ENCODE data around the gene MFSD6. TPM values are rescaled to one million over a fixed set of nuclear protein-coding genes. Genes with fewer than 3 reads are reported as not detected.
"Not testable (repeated sequence)": the region's sequence is repeated elsewhere in the genome, so short reads cannot be mapped to it uniquely, and the experiment has no call there.

Gene MFSD6
- total RNA-seq, 1 donor, result 77.1 TPM

DNA sequence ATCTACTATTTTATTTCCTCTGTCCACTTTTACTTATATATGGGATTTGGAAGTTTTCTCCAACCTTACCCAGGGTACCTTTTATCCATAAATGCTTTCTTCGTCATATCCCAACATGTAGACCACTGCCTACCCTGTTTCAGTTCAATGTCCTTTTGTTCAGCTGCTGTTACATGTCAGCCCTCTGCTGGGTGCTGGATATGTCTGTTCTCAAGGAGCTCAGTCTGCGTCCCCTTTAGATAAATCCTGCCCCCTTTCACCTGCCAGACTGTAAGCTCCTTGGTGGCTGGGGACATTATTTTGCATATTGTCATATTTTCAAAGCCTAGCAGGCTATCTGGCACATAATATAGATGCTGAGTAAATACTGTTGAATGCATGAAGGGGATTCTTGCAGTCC lies 73.2 kb downstream of the MFSD6 start:
- Histone ChIP-seq H3K9me3 (ENCODE audit: low read depth, low read length) (no peaks in the 10 kb centered on the region), H3K27me3 (ENCODE audit: insufficient read depth, low read length) (no peaks in the 10 kb centered on the region), H3K4me3 (ENCODE audit: low read length) (no peak overlapping the region), H3K4me1 (ENCODE audit: insufficient read depth, low read length) (no peaks in the 10 kb centered on the region)

DNA sequence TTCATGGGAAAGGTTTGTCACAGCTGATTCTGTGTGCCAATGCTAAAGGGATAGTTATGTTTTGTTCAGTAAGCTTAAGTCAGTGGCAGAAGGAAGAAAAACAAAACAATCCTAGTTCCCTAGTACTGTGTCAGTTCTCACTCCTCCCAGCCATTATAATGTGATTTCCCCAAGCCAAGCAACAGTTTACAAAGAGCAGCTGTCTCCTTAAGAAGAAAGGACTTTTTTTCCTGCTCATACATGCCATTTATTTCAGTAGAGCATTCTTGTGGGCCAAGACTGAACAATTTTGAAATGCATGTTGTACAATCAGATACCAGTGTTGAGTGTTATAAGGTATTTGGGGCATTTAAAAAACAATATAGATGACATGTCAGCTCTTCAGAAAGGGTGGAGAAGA lies 74.3 kb downstream of the MFSD6 start:
- H3K9me3 ChIP-seq (ENCODE audit: low read depth, low read length), result no peaks in the 10 kb centered on the region
- H3K4me3 ChIP-seq (ENCODE audit: low read length), result no peak overlapping the region
- no peaks in the 10 kb centered on the region for H3K27me3 ChIP-seq (ENCODE audit: insufficient read depth, low read length)
- H3K4me1 ChIP-seq (ENCODE audit: insufficient read depth, low read length), result no peaks in the 10 kb centered on the region

DNA sequence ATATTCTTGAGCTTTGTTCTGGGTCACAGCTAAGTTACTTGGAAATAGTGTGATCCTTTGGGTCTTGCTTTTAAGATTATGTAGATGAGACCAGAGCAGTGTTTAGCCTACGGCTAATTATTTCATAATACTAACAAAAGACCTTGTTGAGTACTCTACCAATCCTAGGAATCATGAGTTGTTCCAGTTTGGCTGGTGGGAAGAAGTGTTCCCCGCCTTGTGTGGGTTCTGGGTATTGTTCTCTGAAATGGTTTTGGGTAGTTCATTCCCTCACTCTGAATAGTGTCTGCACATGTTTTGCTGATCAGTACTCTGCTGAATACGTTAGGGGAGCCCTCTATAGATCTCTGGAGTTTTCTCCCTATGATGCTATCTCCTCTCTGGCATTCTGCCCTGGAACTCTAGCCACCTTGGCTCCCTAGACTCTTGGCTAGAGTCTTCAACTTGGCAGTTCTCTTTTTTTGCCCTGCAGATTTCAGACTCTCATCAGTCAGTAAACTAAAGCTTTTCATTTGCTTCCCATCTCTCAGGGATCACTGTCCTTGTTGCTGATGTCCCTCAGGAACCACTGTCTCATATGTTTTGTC lies 78.0 kb downstream of the MFSD6 start:
- no peaks in the 10 kb centered on the region for H3K4me1 ChIP-seq (ENCODE audit: insufficient read depth, low read length)
- H3K9me3 ChIP-seq (ENCODE audit: low read depth, low read length), result no peaks in the 10 kb centered on the region
- no peaks in the 10 kb centered on the region for H3K27me3 ChIP-seq (ENCODE audit: insufficient read depth, low read length)
- H3K4me3 ChIP-seq (ENCODE audit: low read length), result no peak overlapping the region

DNA sequence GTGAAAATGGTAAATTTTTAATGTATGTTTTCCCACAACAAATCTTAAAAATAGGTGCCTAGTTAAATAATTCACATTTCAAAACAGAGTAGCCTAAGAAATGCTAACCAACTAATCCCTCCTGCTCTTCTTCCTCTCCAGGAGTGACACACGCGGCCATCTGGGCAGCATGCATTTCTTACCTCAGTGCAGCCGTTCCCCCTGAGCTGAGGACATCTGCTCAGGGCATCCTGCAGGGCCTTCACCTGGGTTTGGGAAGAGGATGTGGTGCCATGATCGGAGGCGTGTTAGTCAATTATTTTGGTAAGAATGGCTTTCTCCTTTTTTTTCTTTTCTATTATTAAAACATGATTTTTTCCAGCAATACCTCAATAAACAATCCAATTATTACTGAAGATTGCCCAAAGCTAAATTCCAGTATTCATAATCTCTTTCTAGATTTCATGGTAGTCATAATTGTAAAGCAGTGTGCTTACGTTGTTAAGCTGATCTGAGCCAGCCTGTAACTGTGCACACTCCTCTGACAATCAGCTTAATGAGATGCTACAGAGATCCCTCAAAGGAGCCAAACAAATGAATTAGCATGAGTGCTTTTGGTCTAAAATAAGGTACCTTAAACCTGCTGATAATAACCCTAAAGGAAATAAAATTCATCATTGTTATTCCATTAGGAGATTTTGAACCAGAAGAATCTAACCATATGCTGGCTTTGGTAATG lies 80.5 kb downstream of the MFSD6 start:
- no peak overlapping the region for H3K4me3 ChIP-seq (ENCODE audit: low read length)
- H3K4me1 ChIP-seq (ENCODE audit: insufficient read depth, low read length), result no peaks in the 10 kb centered on the region
- H3K9me3 ChIP-seq (ENCODE audit: low read depth, low read length), result no peaks in the 10 kb centered on the region
- no peaks in the 10 kb centered on the region for H3K27me3 ChIP-seq (ENCODE audit: insufficient read depth, low read length)

DNA sequence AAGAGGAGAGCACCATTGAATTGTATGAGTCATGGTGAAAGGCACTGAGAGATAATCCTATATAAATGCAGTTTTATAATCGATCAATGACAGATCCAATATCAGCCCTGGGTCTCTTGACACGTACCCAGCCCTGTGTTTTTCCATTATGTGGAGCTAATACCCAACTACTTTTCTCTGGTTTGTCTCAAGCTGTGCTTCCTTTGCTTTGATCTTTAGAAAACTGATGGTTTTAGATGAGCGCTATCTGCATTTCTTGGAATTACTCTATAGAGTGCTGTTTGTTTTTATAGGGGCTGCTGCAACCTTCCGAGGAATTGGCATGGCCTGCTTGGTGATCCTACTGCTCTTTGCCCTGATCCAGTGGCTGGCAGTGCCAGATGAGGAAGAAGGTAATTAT lies 81.3 kb downstream of the MFSD6 start:
- Histone ChIP-seq H3K9me3 (ENCODE audit: low read depth, low read length) (no peaks in the 10 kb centered on the region), H3K27me3 (ENCODE audit: insufficient read depth, low read length) (no peaks in the 10 kb centered on the region), H3K4me3 (ENCODE audit: low read length) (no peak overlapping the region), H3K4me1 (ENCODE audit: insufficient read depth, low read length) (no peaks in the 10 kb centered on the region)

DNA sequence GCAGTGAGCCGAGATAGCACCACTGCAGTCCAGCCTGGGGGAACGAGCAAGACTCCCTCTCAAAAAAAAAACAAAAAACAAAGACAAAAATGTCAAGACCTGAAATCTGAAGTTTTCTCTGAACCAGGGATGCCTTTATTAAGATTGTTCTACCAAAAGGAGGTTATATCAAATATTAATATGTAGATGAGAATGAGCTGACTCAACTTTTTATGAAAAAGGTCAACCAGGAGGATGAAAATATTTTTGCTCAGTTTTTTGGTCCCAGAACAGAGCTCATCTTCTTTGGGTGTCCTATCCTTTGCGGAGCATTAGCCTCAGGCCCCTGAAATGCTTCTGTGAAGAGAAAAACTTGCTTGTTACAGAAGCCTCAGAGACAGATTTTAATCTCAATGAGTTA lies 82.3 kb downstream of the MFSD6 start:
- H3K9me3 ChIP-seq (ENCODE audit: low read depth, low read length), result no peaks in the 10 kb centered on the region
- H3K27me3 ChIP-seq (ENCODE audit: insufficient read depth, low read length), result no peaks in the 10 kb centered on the region
- no peaks in the 10 kb centered on the region for H3K4me1 ChIP-seq (ENCODE audit: insufficient read depth, low read length)
- no peak overlapping the region for H3K4me3 ChIP-seq (ENCODE audit: low read length)

DNA sequence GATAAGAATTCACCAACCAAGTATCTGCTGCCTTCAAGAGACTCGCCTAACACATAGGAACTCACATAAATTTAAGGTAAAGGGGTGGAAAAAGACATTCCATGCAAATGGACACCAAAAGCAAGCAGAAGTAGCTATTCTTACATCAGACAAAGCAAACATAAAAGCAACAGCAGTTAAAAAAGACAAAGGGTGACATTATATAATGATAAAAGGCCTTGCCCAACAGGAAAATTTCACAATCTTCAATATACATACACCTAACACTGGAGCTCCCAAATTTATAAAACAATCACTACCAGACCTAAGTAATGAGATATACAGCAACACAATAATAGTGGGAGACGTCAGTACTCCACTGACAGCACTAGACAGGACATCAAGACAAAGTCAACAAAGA lies 84.9 kb downstream of the MFSD6 start:
- no peaks in the 10 kb centered on the region for H3K4me1 ChIP-seq (ENCODE audit: insufficient read depth, low read length)
- H3K9me3 ChIP-seq (ENCODE audit: low read depth, low read length), result no peaks in the 10 kb centered on the region
- H3K4me3 ChIP-seq (ENCODE audit: low read length), result no peak overlapping the region
- H3K27me3 ChIP-seq (ENCODE audit: insufficient read depth, low read length), result no peaks in the 10 kb centered on the region

DNA sequence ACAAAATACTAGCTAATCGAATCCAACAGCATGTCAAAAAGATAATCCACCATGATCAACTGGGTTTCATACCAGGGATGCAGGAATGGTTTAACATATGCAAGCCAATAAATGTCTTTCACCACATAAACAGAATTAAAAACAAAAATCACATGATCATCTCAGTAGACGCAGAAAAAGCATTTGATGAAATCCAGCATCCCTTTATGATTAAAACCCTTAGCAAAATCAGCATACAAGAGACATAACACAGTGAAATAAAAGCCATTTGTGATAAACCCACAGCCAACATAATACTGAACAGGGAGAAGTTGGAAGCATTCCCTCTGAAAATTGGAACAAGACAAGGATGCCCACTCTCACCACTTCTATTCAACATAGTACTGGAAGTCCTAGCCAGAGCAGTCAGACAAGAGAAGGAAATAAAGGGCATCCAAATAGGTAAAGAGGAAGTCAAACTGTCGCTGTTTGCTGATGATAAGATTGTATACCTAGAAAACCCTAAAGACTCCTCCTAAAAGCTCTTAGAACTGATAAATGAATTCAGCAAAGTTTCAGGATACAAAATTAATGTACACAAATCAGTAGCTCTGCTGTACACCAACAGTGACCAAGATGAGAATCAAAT lies 86.6 kb downstream of the MFSD6 start:
- not testable (repeated sequence) for H3K4me1 ChIP-seq (ENCODE audit: insufficient read depth, low read length); H3K4me3 ChIP-seq (ENCODE audit: low read length); H3K9me3 ChIP-seq (ENCODE audit: low read depth, low read length); H3K27me3 ChIP-seq (ENCODE audit: insufficient read depth, low read length)

DNA sequence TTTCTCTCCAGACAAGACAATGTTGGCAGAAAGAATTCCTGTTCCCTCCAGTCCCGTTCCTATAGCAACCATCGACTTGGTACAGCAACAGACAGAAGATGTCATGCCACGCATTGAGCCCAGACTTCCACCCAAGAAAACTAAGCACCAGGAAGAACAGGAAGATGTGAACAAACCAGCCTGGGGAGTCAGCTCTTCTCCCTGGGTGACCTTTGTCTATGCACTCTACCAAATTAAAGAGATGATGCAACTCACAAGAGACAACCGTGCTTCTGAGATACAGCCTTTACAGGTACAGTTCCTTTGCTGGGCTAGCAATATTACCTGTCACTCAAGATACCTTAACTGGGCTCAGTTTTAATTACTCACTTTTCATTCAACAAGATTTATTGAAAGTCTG lies 89.3 kb downstream of the MFSD6 start:
- Histone ChIP-seq H3K4me3 (ENCODE audit: low read length) (no peak overlapping the region), H3K4me1 (ENCODE audit: insufficient read depth, low read length) (no peaks in the 10 kb centered on the region), H3K9me3 (ENCODE audit: low read depth, low read length) (no peaks in the 10 kb centered on the region), H3K27me3 (ENCODE audit: insufficient read depth, low read length) (no peaks in the 10 kb centered on the region)

DNA sequence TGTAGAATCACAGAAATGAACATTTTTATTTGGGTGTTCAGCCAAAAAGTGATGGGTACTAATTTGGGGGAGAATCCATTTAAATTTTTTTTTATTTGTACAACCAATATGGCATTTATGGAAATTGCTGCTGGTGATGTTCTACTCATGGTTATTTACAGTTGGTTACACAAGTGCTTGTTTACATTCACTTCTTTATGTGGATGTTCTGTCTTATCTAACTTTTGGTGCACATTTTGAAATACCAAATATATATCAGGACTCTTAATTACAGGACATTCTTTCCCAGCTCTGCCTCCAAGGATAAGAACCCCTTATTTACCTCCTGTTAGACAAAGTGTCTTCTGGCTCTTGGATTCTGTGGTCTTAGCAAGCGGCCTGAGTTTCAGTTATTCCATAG lies 91.1 kb downstream of the MFSD6 start:
- no peaks in the 10 kb centered on the region for H3K9me3 ChIP-seq (ENCODE audit: low read depth, low read length)
- H3K4me3 ChIP-seq (ENCODE audit: low read length), result no peak overlapping the region
- H3K4me1 ChIP-seq (ENCODE audit: insufficient read depth, low read length), result no peaks in the 10 kb centered on the region
- no peaks in the 10 kb centered on the region for H3K27me3 ChIP-seq (ENCODE audit: insufficient read depth, low read length)

DNA sequence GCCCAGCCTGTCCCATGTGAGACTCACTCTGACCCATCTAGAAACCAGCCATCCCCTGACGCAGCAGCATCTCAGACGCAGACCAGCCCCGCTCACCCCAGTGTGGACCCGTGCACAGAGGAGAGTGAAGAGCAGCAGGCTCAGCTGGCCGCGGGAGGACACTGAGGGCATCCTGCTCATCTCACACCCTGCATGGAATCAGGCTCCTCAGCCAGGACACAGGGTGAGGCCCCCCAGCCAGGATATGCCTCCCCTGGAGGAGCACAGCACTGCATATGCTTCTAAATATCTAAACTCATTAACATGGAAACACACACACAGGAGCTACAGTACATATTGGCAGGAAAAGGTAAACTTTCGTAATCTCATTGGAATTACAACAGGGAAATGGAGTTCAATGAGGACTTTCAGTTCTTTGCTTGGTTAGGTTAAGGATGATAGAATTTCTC lies 91.9 kb downstream of the MFSD6 start:
- H3K9me3 ChIP-seq (ENCODE audit: low read depth, low read length), result no peaks in the 10 kb centered on the region
- no peaks in the 10 kb centered on the region for H3K4me1 ChIP-seq (ENCODE audit: insufficient read depth, low read length)
- H3K4me3 ChIP-seq (ENCODE audit: low read length), result no peak overlapping the region
- no peaks in the 10 kb centered on the region for H3K27me3 ChIP-seq (ENCODE audit: insufficient read depth, low read length)

DNA sequence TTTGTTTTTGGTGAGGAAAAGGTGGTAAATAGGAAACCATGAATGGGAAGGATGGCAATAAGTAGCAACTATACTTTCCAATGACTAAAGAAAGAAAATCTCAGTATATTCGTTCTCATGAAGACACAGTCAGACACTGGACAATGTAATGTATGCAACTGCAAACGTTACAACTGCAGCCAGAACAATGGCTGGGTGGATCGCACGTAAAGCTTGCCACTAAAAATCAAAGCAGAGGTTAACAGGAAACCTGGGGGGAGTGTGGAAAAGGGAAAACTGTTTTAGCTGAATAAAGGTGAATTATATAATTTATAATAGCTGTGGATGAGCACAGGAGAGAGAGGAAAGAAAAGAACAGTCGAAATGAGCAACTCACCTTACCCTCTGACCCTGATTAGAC lies 93.1 kb downstream of the MFSD6 start:
- Histone ChIP-seq H3K4me3 (ENCODE audit: low read length) (no peak overlapping the region), H3K9me3 (ENCODE audit: low read depth, low read length) (no peaks in the 10 kb centered on the region), H3K27me3 (ENCODE audit: insufficient read depth, low read length) (no peaks in the 10 kb centered on the region), H3K4me1 (ENCODE audit: insufficient read depth, low read length) (no peaks in the 10 kb centered on the region)

DNA sequence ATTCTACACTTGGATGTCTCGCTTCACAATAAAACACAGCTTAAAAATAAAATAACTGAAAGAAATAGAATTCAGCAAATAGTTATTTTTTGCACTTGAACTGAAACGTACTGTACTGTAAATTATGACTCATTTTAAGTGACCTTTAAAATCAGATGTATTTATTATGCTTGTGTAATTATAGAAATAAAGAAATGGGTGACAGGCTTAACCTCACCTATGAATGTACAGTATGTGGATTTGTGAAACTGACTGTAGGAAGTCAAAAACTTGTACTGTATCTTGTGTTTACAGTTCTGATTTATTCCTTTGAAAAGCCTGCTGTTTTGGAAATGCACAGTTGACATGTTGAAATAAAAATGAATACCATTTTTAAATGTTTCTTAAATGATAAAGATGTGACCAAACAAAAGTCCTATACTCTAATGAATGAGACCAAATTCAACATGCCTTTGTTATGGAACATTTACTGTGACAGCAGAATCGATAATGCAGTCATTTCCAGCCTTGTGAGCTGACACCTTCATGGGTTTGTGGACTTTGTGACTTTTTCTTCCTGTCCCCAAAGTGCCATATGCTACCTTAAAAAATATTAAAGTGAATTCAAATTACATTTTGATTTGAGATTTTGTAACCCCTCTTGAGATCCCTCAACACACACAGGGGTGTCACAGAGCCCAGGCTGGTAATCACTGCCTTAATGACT lies 93.7 kb downstream of the MFSD6 start:
- no peaks in the 10 kb centered on the region for H3K9me3 ChIP-seq (ENCODE audit: low read depth, low read length)
- H3K4me3 ChIP-seq (ENCODE audit: low read length), result no peak overlapping the region
- H3K27me3 ChIP-seq (ENCODE audit: insufficient read depth, low read length), result no peaks in the 10 kb centered on the region
- no peaks in the 10 kb centered on the region for H3K4me1 ChIP-seq (ENCODE audit: insufficient read depth, low read length)

DNA sequence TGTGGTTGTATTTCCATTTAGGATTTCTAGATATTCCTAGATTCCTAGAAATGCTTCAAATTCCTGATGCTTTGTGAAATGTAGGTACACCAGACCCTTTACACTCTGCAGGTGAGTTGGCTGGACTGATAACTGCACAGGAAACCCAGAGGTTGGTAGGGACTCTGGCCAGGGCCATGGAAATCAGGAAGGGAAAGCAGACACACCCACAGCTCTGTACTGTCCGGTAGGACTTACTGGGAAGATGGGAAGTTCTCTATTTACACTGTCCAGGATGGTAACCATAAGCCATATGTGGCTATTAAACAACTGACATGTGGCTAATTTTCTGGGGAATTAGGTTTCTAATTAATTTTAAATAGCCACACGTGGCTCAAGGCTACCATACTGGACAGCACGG lies 94.9 kb downstream of the MFSD6 start:
- no peaks in the 10 kb centered on the region for H3K9me3 ChIP-seq (ENCODE audit: low read depth, low read length)
- H3K27me3 ChIP-seq (ENCODE audit: insufficient read depth, low read length), result no peaks in the 10 kb centered on the region
- H3K4me3 ChIP-seq (ENCODE audit: low read length), result no peak overlapping the region
- no peaks in the 10 kb centered on the region for H3K4me1 ChIP-seq (ENCODE audit: insufficient read depth, low read length)

DNA sequence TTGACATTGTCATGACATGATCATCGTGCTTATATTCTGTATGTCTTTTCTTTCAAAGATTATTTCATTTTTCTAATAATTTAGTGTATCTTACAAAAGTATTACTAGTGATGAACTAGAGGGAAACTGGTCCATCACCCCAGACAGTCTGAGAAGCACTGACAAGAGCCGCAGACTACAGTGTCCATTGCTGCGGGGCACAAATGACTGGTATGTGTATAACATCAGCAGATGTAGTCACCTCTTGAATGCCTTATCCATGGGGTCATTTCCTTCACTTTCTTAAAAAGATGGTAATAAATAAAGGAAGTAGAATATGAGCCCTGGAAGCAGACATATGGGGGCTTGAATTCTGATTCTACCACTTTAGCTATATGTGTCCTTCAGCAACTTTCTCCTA lies 96.8 kb downstream of the MFSD6 start:
- Histone ChIP-seq H3K4me1 (ENCODE audit: insufficient read depth, low read length) (no peaks in the 10 kb centered on the region), H3K4me3 (ENCODE audit: low read length) (no peak overlapping the region), H3K9me3 (ENCODE audit: low read depth, low read length) (no peaks in the 10 kb centered on the region), H3K27me3 (ENCODE audit: insufficient read depth, low read length) (no peaks in the 10 kb centered on the region)

All from mononuclear cell (primary cell).